Trophoblast cell (in vitro differentiated cells and primary cell): Measurements from ENCODE around the gene PGLYRP4.
"Not testable (repeated sequence)": the region's sequence is repeated elsewhere in the genome, so short reads cannot be mapped to it uniquely, and the experiment has no call there.

Source experiments
- DNase-seq, 2 donors: peaks; one replicate each; pipeline ENCODE4 v3.0.0-alpha.2; 2016
- H2AFZ ChIP-seq: 2 replicates; pipeline ENCODE4 v1.6.1; 2013; ENCODE audit warnings: low read length, moderate library complexity, mild to moderate bottlenecking; ENCODE audit not compliant: insufficient read depth, poor library complexity
- H2AK5ac ChIP-seq: 2 replicates; pipeline ENCODE4 v1.6.1; 2013; ENCODE audit warnings: mild to moderate bottlenecking, low read length
- H2BK120ac ChIP-seq: 2 replicates; pipeline ENCODE4 v1.6.1; 2013; ENCODE audit warnings: low read length, mild to moderate bottlenecking, moderate library complexity; ENCODE audit not compliant: insufficient read depth, poor library complexity
- H2BK12ac ChIP-seq: 2 replicates; pipeline ENCODE4 v1.6.1; 2013; ENCODE audit warnings: mild to moderate bottlenecking, low read length, moderate library complexity
- H2BK5ac ChIP-seq: 2 replicates; pipeline ENCODE4 v1.6.1; 2013; ENCODE audit warnings: low read length, low read depth, moderate library complexity, mild to moderate bottlenecking; ENCODE audit not compliant: poor library complexity
- H3K14ac ChIP-seq: 2 replicates; pipeline ENCODE4 v1.6.1; 2013; ENCODE audit warnings: mild to moderate bottlenecking, low read length
- H3K18ac ChIP-seq: 2 replicates; pipeline ENCODE4 v1.6.1; 2013; ENCODE audit warnings: mild to moderate bottlenecking, low read length
- H3K23ac ChIP-seq: 2 replicates; pipeline ENCODE4 v1.6.1; 2013; ENCODE audit warnings: low read length
- H3K27ac ChIP-seq: 2 replicates; pipeline ENCODE4 v1.5.1; 2013; ENCODE audit warnings: low read depth, mild to moderate bottlenecking, inconsistent platforms, low read length, moderate library complexity
- H3K27me3 ChIP-seq: 2 replicates; pipeline ENCODE4 v1.6.1; 2013; ENCODE audit warnings: inconsistent platforms, mild to moderate bottlenecking, low read length, moderate library complexity; ENCODE audit not compliant: insufficient read depth
- H3K36me3 ChIP-seq, 2 experiments: 1 replicate in 1 of 2; 2 replicates in 1 of 2; pipeline ENCODE4 v1.6.1; 2013; ENCODE audit warnings: low read length in 2 of 2, mild to moderate bottlenecking in 2 of 2, moderate library complexity in 1 of 2; ENCODE audit not compliant: insufficient read depth in 2 of 2, control insufficient read depth in 1 of 2
- H3K4ac ChIP-seq: 2 replicates; pipeline ENCODE4 v1.6.1; 2013; ENCODE audit warnings: low read depth, mild to moderate bottlenecking, low read length, moderate library complexity
- H3K4me1 ChIP-seq, 2 experiments: 1 replicate in 1 of 2; 2 replicates in 1 of 2; pipeline ENCODE4 v1.6.1; 2013; ENCODE audit warnings: low read length in 2 of 2, mild to moderate bottlenecking in 2 of 2, moderate library complexity in 1 of 2; ENCODE audit not compliant: insufficient read depth in 2 of 2, control insufficient read depth in 1 of 2
- H3K4me2 ChIP-seq: 2 replicates; pipeline ENCODE4 v1.6.1; 2013; ENCODE audit warnings: inconsistent platforms, mild to moderate bottlenecking, low read length, moderate library complexity
- H3K4me3 ChIP-seq: 2 replicates; pipeline ENCODE4 v1.5.1; 2013; ENCODE audit warnings: mild to moderate bottlenecking, low read depth, low read length, inconsistent platforms
- H3K79me1 ChIP-seq: one replicate; pipeline ENCODE4 v1.6.1; 2013; ENCODE audit warnings: low read length
- H3K79me2 ChIP-seq: 2 replicates; pipeline ENCODE4 v1.6.1; 2013; ENCODE audit warnings: low read length, mild to moderate bottlenecking; ENCODE audit not compliant: control insufficient read depth, insufficient read depth, poor library complexity
- H3K9ac ChIP-seq: 2 replicates; pipeline ENCODE4 v1.6.1; 2013; ENCODE audit warnings: mild to moderate bottlenecking, low read length
- H3K9me3 ChIP-seq: 2 replicates; pipeline ENCODE4 v1.6.1; 2013; ENCODE audit warnings: low read depth, mild to moderate bottlenecking, control low read depth, inconsistent platforms, low read length; ENCODE audit not compliant: insufficient read depth
- H4K12ac ChIP-seq: 2 replicates; pipeline ENCODE4 v1.6.1; 2013; ENCODE audit warnings: low read depth, mild to moderate bottlenecking, low read length, moderate library complexity
- H4K8ac ChIP-seq: 2 replicates; pipeline ENCODE4 v1.6.1; 2013; ENCODE audit warnings: low read depth, mild to moderate bottlenecking, low read length, moderate library complexity
- H4K91ac ChIP-seq: one replicate; pipeline ENCODE4 v1.6.1; 2013; ENCODE audit warnings: low read depth, mild to moderate bottlenecking, low read length, moderate library complexity
- WGBS: extraction: QIAGEN DNeasy Blood & Tissue Kit; methylation state at CpG from one replicate; pipeline ENCODE4 v1.1.7; 2013; ENCODE audit warnings: missing lambda C conversion rate; ENCODE audit not compliant: insufficient read length, insufficient coverage; ENCODE audit errors: extremely low coverage; 5-methylcytosine and 5-hydroxymethylcytosine counted together

The PGLYRP4 gene

GRCh38 chr1:153350321-153350957, 1.8 kb upstream of the PGLYRP4 start:
- H2AFZ ChIP-seq = no peak overlapping the region
- no peak overlapping the region for H3K4me3 ChIP-seq
- H3K9ac ChIP-seq = no peak overlapping the region
- peaks cover 1 to 5% of the 10 kb centered on the region in 2 experiments for H3K4me1 ChIP-seq
- peaks cover 2% of the 10 kb centered on the region for H3K79me1 ChIP-seq
- no peak overlapping the region for H2BK120ac ChIP-seq
- no peaks in the 10 kb centered on the region for H3K9me3 ChIP-seq
- H4K8ac ChIP-seq = no peak overlapping the region
- WGBS = no CpG with 5 or more reads among the region's 1 CpG
- no peak overlapping the region for H4K91ac ChIP-seq
- H3K79me2 ChIP-seq = no peaks in the 10 kb centered on the region
- no peak overlapping the region for H3K4me2 ChIP-seq
- H2AK5ac ChIP-seq = no peak overlapping the region
- no peaks in the 10 kb centered on the region for H3K36me3 ChIP-seq
- no peak overlapping the region for H2BK5ac ChIP-seq
- no peaks in the 10 kb centered on the region for H3K27me3 ChIP-seq
- H3K27ac ChIP-seq = no peak overlapping the region
- no peak overlapping the region for H3K18ac ChIP-seq
- no peak overlapping the region for H2BK12ac ChIP-seq
- no peak overlapping the region for H3K14ac ChIP-seq
- no peak overlapping the region for H3K4ac ChIP-seq
- no peak overlapping the region for H4K12ac ChIP-seq
- H3K23ac ChIP-seq = no peak overlapping the region
- no peak for DNase-seq

- peak overlapping the region; percentile 47 for H2BK12ac ChIP-seq
- no peak overlapping the region for H3K23ac ChIP-seq
- H2BK5ac ChIP-seq = no peak overlapping the region
- H4K91ac ChIP-seq = no peak overlapping the region
- DNase-seq = no peak
- H4K8ac ChIP-seq = no peak overlapping the region
- H3K4me1 ChIP-seq = peaks cover 2 to 5% of the 10 kb centered on the region in 2 experiments
- H3K36me3 ChIP-seq = no peaks in the 10 kb centered on the region
- no peak overlapping the region for H3K18ac ChIP-seq
- no peak overlapping the region for H2BK120ac ChIP-seq
- peak overlapping the region; percentile 36 for H2AK5ac ChIP-seq
- no peak overlapping the region for H3K27ac ChIP-seq
- H2AFZ ChIP-seq = no peak overlapping the region
- no peaks in the 10 kb centered on the region for H3K27me3 ChIP-seq
- H3K4me3 ChIP-seq = no peak overlapping the region
- no peak overlapping the region for H3K4me2 ChIP-seq
- H3K79me1 ChIP-seq = peaks cover 2% of the 10 kb centered on the region
- no peak overlapping the region for H3K9ac ChIP-seq
- no peak overlapping the region for H4K12ac ChIP-seq
- no CpG with 5 or more reads among the region's 17 CpGs for WGBS
- no peak overlapping the region for H3K14ac ChIP-seq
- no peaks in the 10 kb centered on the region for H3K9me3 ChIP-seq
- H3K79me2 ChIP-seq = no peaks in the 10 kb centered on the region
- no peak overlapping the region for H3K4ac ChIP-seq
These were observed 1.0 kb upstream of the PGLYRP4 start for GRCh38 chr1:153349363-153350320.

GRCh38 chr1:153347856-153348255, 785 bp downstream of the PGLYRP4 start:
- H4K91ac ChIP-seq = no peak overlapping the region
- no peak overlapping the region for H3K9ac ChIP-seq
- no peak overlapping the region for H3K4me2 ChIP-seq
- H3K18ac ChIP-seq = no peak overlapping the region
- no peak for DNase-seq
- no CpG with 5 or more reads among the region's 7 CpGs for WGBS
- H3K23ac ChIP-seq = no peak overlapping the region
- no peak overlapping the region for H2BK5ac ChIP-seq
- no peaks in the 10 kb centered on the region for H3K9me3 ChIP-seq
- H3K14ac ChIP-seq = no peak overlapping the region
- no peaks in the 10 kb centered on the region for H3K36me3 ChIP-seq
- no peak overlapping the region for H2AK5ac ChIP-seq
- no peak overlapping the region for H4K8ac ChIP-seq
- peaks cover 13% of the 10 kb centered on the region in 2 experiments for H3K4me1 ChIP-seq
- no peak overlapping the region for H2BK120ac ChIP-seq
- no peak overlapping the region for H3K27ac ChIP-seq
- no peak overlapping the region for H3K4me3 ChIP-seq
- no peaks in the 10 kb centered on the region for H3K27me3 ChIP-seq
- no peak overlapping the region for H2AFZ ChIP-seq
- no peak overlapping the region for H3K4ac ChIP-seq
- H3K79me1 ChIP-seq = peaks cover 2% of the 10 kb centered on the region
- no peak overlapping the region for H4K12ac ChIP-seq
- no peaks in the 10 kb centered on the region for H3K79me2 ChIP-seq
- H2BK12ac ChIP-seq = no peak overlapping the region

GRCh38 chr1:153347049-153347448, 1.6 kb downstream of the PGLYRP4 start:
- H3K4me2 ChIP-seq, H3K4ac ChIP-seq, H4K12ac ChIP-seq, H3K4me3 ChIP-seq, H4K91ac ChIP-seq, H3K23ac ChIP-seq, H3K27ac ChIP-seq, H3K9ac ChIP-seq, H2BK120ac ChIP-seq, H3K27me3 ChIP-seq, H3K9me3 ChIP-seq, H2BK12ac ChIP-seq, H4K8ac ChIP-seq, H3K36me3 ChIP-seq, H2BK5ac ChIP-seq, H2AFZ ChIP-seq, H3K14ac ChIP-seq, H3K79me1 ChIP-seq, H2AK5ac ChIP-seq, H3K18ac ChIP-seq, H3K79me2 ChIP-seq, DNase-seq: not testable (repeated sequence)
- peaks cover 14 to 17% of the 10 kb centered on the region in 2 experiments for H3K4me1 ChIP-seq
- WGBS = no CpG with 5 or more reads among the region's 14 CpGs
